Measurements from ENCODE around the gene HS6ST1. TPM values are rescaled to one million over a fixed set of nuclear protein-coding genes. Genes with fewer than 3 reads are reported as not detected.

Gene HS6ST1
- total and polyA plus RNA-seq, 2 donors (not counting 1 experiment from before 2014, with no cell fraction given), result 7.8 to 22.7 TPM

GRCh38 chr2:128326346-128326745 lies 7.7 kb upstream of the HS6ST1 start:
- Mint-ChIP-seq H3K4me1 (peaks cover 9% of the 10 kb centered on the region), H3K4me3 (no peak overlapping the region), H3K9me3 (ENCODE audit: insufficient read depth) (peaks cover under 1% of the 10 kb centered on the region), H3K27ac (no peak overlapping the region), H3K27me3 (no peaks in the 10 kb centered on the region)
- H3K4me2 ChIP-seq (replicated peaks; ENCODE audit: low read depth, low read length, poor library complexity, severe bottlenecking), result no peak overlapping the region
- H3K4me3 ChIP-seq (ENCODE audit: control extremely low read depth in 1 of 5, extremely low read depth in 1 of 5, insufficient read depth in 1 of 5, low read depth in 2 of 5, low read length in 4 of 5), result no peak overlapping the region
- DNase-seq, result no peak
- no peaks in the 10 kb centered on the region for H3K36me3 ChIP-seq (replicated peaks in 1 of 2; ENCODE audit: control extremely low read depth in 1 of 2, control insufficient read depth in 1 of 2, extremely low read depth in 1 of 2, insufficient read depth in 2 of 2, low read length in 1 of 2)
- no peaks in the 10 kb centered on the region for H3K79me2 ChIP-seq (ENCODE audit: control insufficient read depth, insufficient read depth, low read length)
- H3K9ac ChIP-seq (ENCODE audit: low read length), result no peak overlapping the region
- intact Hi-C loops (cut with micrococcal nuclease), result no loop called here
- H2AFZ ChIP-seq (ENCODE audit: insufficient read depth, low read depth, low read length, poor library complexity, severe bottlenecking), result no peak overlapping the region
- CTCF ChIA-PET, result no interaction called here
- no peak for ATAC-seq (ENCODE audit: low read depth)
- H3K9me3 ChIP-seq (ENCODE audit: control extremely low read depth in 1 of 3, control insufficient read depth in 2 of 3, insufficient read depth in 1 of 3, low read length in 2 of 3), result peaks cover 0 to under 1% (median 0%) of the 10 kb centered on the region in 3 donors
- peaks cover 5 to 8% of the 10 kb centered on the region in 2 donors for H3K4me1 ChIP-seq (ENCODE audit: control insufficient read depth in 2 of 2, insufficient read depth in 2 of 2, low read length in 2 of 2)
- no peak overlapping the region for H3K27ac ChIP-seq (ENCODE audit: low read length in 2 of 2)
- POLR2A ChIA-PET, result no interaction called here
- TF ChIP-seq CTCF (IDR thresholded peaks at IDR 0.05) (no peak), EZH2 (IDR thresholded peaks at IDR 0.05; ENCODE audit: borderline replicate concordance, insufficient read depth, low read depth, low read length, poor library complexity, severe bottlenecking) (no peak)
- H3K27me3 ChIP-seq (replicated peaks in 1 of 4; ENCODE audit: control extremely low read depth in 1 of 4, control insufficient read depth in 3 of 4, insufficient read depth in 4 of 4, low read length in 3 of 4), result peaks cover 0 to 3% (median 0%) of the 10 kb centered on the region in 4 experiments
- 100% methylated on average over 1 of the region's 4 CpGs for WGBS (ENCODE audit: insufficient coverage)
- H4K20me1 ChIP-seq (ENCODE audit: control insufficient read depth, insufficient read depth, low read length, poor library complexity, severe bottlenecking), result peaks cover 2% of the 10 kb centered on the region

GRCh38 chr2:128325611-128326181 lies 7.0 kb upstream of the HS6ST1 start:
- H3K4me2 ChIP-seq (replicated peaks; ENCODE audit: low read depth, low read length, poor library complexity, severe bottlenecking), result no peak overlapping the region
- H3K4me1 ChIP-seq (ENCODE audit: control insufficient read depth in 2 of 2, insufficient read depth in 2 of 2, low read length in 2 of 2), result peaks cover 6 to 10% of the 10 kb centered on the region in 2 donors
- no peaks in the 10 kb centered on the region for H3K9me3 ChIP-seq (ENCODE audit: control extremely low read depth in 1 of 3, control insufficient read depth in 2 of 3, insufficient read depth in 1 of 3, low read length in 2 of 3)
- H3K4me1 Mint-ChIP-seq, result peaks cover 12% of the 10 kb centered on the region
- H3K9me3 Mint-ChIP-seq (ENCODE audit: insufficient read depth), result no peaks in the 10 kb centered on the region
- no peaks in the 10 kb centered on the region for H3K27me3 Mint-ChIP-seq
- ChIA-PET POLR2A (no interaction called here), CTCF (no interaction called here)
- H3K27me3 ChIP-seq (replicated peaks in 1 of 4; ENCODE audit: control extremely low read depth in 1 of 4, control insufficient read depth in 3 of 4, insufficient read depth in 4 of 4, low read length in 3 of 4), result peaks cover 0 to 6% (median 0%) of the 10 kb centered on the region in 4 experiments
- H4K20me1 ChIP-seq (ENCODE audit: control insufficient read depth, insufficient read depth, low read length, poor library complexity, severe bottlenecking), result peaks cover 9% of the 10 kb centered on the region
- ATAC-seq (ENCODE audit: low read depth), result no peak
- H3K79me2 ChIP-seq (ENCODE audit: control insufficient read depth, insufficient read depth, low read length), result no peaks in the 10 kb centered on the region
- H3K9ac ChIP-seq (ENCODE audit: low read length), result no peak overlapping the region
- H2AFZ ChIP-seq (ENCODE audit: insufficient read depth, low read depth, low read length, poor library complexity, severe bottlenecking), result no peak overlapping the region
- TF ChIP-seq CTCF (IDR thresholded peaks at IDR 0.05), result no peak
- TF ChIP-seq EZH2 (IDR thresholded peaks at IDR 0.05; ENCODE audit: borderline replicate concordance, insufficient read depth, low read depth, low read length, poor library complexity, severe bottlenecking), result no peak
- H3K4me3 Mint-ChIP-seq, result no peak overlapping the region
- H3K27ac ChIP-seq (ENCODE audit: low read length in 2 of 2), result no peak overlapping the region
- no peak overlapping the region for H3K4me3 ChIP-seq (ENCODE audit: control extremely low read depth in 1 of 5, extremely low read depth in 1 of 5, insufficient read depth in 1 of 5, low read depth in 2 of 5, low read length in 4 of 5)
- H3K27ac Mint-ChIP-seq, result no peak overlapping the region
- WGBS (ENCODE audit: insufficient coverage), result 94% methylated on average over 13 of the region's 13 CpGs
- no peaks in the 10 kb centered on the region for H3K36me3 ChIP-seq (replicated peaks in 1 of 2; ENCODE audit: control extremely low read depth in 1 of 2, control insufficient read depth in 1 of 2, extremely low read depth in 1 of 2, insufficient read depth in 2 of 2, low read length in 1 of 2)
- DNase-seq, result no peak
- intact Hi-C loops (cut with micrococcal nuclease), result no loop called here

All from B cell (primary cell).